ENCODE data around the gene WASF2.

DNA sequence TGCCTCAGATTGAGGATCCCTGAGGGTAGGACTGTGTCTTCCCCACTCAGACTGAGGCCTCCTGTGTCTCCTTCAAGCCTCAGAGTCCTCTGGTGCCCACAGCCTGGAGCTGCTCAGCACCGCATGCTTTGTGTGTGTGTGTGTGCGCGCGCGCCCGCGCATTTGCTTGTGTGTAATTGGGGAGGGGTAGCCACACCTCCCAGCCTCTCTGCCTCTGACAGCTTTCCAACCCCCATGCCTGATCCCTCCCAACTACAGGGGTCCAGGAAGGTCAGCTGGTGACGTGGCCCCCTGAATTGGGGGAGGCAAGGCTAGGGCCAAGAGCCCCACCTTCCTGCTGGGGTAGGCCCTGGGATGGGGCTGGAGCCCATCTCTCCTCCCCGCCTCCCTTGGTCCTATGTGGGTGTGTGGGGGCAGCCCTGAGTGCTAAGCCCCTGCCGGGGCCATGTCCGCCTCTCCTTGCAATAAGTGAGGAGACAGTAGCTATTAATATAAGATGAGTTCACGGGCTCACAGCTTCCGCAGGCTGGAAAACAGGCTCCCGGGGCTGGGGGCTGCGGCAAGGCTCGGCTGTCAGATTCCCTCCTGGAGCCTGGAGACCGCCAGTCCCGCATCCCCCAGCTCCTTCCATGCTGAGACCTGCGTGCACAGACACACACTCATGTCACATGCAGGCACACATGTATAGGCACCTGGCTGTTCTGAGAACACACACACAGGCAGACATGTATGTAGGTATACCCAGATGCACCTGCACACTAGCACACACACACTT is 90.5 kb downstream of the WASF2 start:
- TF ChIP-seq, protein P1, sequence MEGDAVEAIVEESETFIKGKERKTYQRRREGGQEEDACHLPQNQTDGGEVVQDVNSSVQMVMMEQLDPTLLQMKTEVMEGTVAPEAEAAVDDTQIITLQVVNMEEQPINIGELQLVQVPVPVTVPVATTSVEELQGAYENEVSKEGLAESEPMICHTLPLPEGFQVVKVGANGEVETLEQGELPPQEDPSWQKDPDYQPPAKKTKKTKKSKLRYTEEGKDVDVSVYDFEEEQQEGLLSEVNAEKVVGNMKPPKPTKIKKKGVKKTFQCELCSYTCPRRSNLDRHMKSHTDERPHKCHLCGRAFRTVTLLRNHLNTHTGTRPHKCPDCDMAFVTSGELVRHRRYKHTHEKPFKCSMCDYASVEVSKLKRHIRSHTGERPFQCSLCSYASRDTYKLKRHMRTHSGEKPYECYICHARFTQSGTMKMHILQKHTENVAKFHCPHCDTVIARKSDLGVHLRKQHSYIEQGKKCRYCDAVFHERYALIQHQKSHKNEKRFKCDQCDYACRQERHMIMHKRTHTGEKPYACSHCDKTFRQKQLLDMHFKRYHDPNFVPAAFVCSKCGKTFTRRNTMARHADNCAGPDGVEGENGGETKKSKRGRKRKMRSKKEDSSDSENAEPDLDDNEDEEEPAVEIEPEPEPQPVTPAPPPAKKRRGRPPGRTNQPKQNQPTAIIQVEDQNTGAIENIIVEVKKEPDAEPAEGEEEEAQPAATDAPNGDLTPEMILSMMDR (IDR thresholded peaks at IDR 0.05; ENCODE audit: insufficient read depth, low read length, poor library complexity, severe bottlenecking), result no peak
- TF ChIP-seq EZH2phosphoT487 (conservative IDR thresholded peaks at IDR 0.05; ENCODE audit: low read length), result no peak

All from SU-DHL-6 (cell line).